Measurements from ENCODE around the gene KCNE4.

KCNE4 gene

GRCh38 chr2:223051693-223052289, at the start of gene KCNE4:
Gene KCNE4 (plus strand): TSS chr2:223052190. CDS start chr2:223052831, 641 bp downstream.
- TF ChIP-seq GATA2 (IDR thresholded peaks at IDR 0.05; ENCODE audit: low read depth, low read length) (no peak), GATA3 (IDR thresholded peaks at IDR 0.05; ENCODE audit: low read depth, low read length) (no peak)

GRCh38 chr2:223003191-223003590, 48.8 kb upstream of the KCNE4 start:
- TF ChIP-seq GATA2 (IDR thresholded peaks at IDR 0.05; ENCODE audit: low read depth, low read length), result no peak
- no peak for TF ChIP-seq GATA3 (IDR thresholded peaks at IDR 0.05; ENCODE audit: low read depth, low read length)

- TF ChIP-seq GATA3 (IDR thresholded peaks at IDR 0.05; ENCODE audit: low read depth, low read length) (no peak), GATA2 (IDR thresholded peaks at IDR 0.05; ENCODE audit: low read depth, low read length) (no peak)
These were observed 46.5 kb upstream of the KCNE4 start for GRCh38 chr2:223005496-223005895.

- TF ChIP-seq GATA3 (IDR thresholded peaks at IDR 0.05; ENCODE audit: low read depth, low read length) (no peak), GATA2 (IDR thresholded peaks at IDR 0.05; ENCODE audit: low read depth, low read length) (no peak)
These were observed 44.5 kb upstream of the KCNE4 start for GRCh38 chr2:223007531-223007930.

GRCh38 chr2:223008162-223008561, 43.8 kb upstream of the KCNE4 start:
- TF ChIP-seq GATA3 (IDR thresholded peaks at IDR 0.05; ENCODE audit: low read depth, low read length) (no peak), GATA2 (IDR thresholded peaks at IDR 0.05; ENCODE audit: low read depth, low read length) (no peak)

GRCh38 chr2:223008956-223009355, 43.0 kb upstream of the KCNE4 start:
- TF ChIP-seq GATA3 (IDR thresholded peaks at IDR 0.05; ENCODE audit: low read depth, low read length) (no peak), GATA2 (IDR thresholded peaks at IDR 0.05; ENCODE audit: low read depth, low read length) (no peak)

- TF ChIP-seq GATA3 (IDR thresholded peaks at IDR 0.05; ENCODE audit: low read depth, low read length) (no peak), GATA2 (IDR thresholded peaks at IDR 0.05; ENCODE audit: low read depth, low read length) (no peak)
These were observed 41.3 kb upstream of the KCNE4 start for GRCh38 chr2:223010641-223011040.

GRCh38 chr2:223012291-223012690, 39.7 kb upstream of the KCNE4 start:
- TF ChIP-seq GATA2 (IDR thresholded peaks at IDR 0.05; ENCODE audit: low read depth, low read length) (no peak), GATA3 (IDR thresholded peaks at IDR 0.05; ENCODE audit: low read depth, low read length) (no peak)

- no peak for TF ChIP-seq GATA2 (IDR thresholded peaks at IDR 0.05; ENCODE audit: low read depth, low read length)
- no peak for TF ChIP-seq GATA3 (IDR thresholded peaks at IDR 0.05; ENCODE audit: low read depth, low read length)
These were observed 32.5 kb upstream of the KCNE4 start for GRCh38 chr2:223019390-223019930.

GRCh38 chr2:223019987-223020717, 31.8 kb upstream of the KCNE4 start:
- no peak for TF ChIP-seq GATA2 (IDR thresholded peaks at IDR 0.05; ENCODE audit: low read depth, low read length)
- TF ChIP-seq GATA3 (IDR thresholded peaks at IDR 0.05; ENCODE audit: low read depth, low read length), result no peak

- no peak for TF ChIP-seq GATA3 (IDR thresholded peaks at IDR 0.05; ENCODE audit: low read depth, low read length)
- no peak for TF ChIP-seq GATA2 (IDR thresholded peaks at IDR 0.05; ENCODE audit: low read depth, low read length)
These were observed 30.9 kb upstream of the KCNE4 start for GRCh38 chr2:223020971-223021675.

GRCh38 chr2:223026357-223027110, 25.5 kb upstream of the KCNE4 start:
- TF ChIP-seq GATA2 (IDR thresholded peaks at IDR 0.05; ENCODE audit: low read depth, low read length), result no peak
- no peak for TF ChIP-seq GATA3 (IDR thresholded peaks at IDR 0.05; ENCODE audit: low read depth, low read length)

GRCh38 chr2:223027442-223027841, 24.5 kb upstream of the KCNE4 start:
- TF ChIP-seq GATA3 (IDR thresholded peaks at IDR 0.05; ENCODE audit: low read depth, low read length), result no peak
- no peak for TF ChIP-seq GATA2 (IDR thresholded peaks at IDR 0.05; ENCODE audit: low read depth, low read length)

- no peak for TF ChIP-seq GATA2 (IDR thresholded peaks at IDR 0.05; ENCODE audit: low read depth, low read length)
- no peak for TF ChIP-seq GATA3 (IDR thresholded peaks at IDR 0.05; ENCODE audit: low read depth, low read length)
These were observed 22.7 kb upstream of the KCNE4 start for GRCh38 chr2:223029287-223029686.
